Esophagus muscularis mucosa (tissue), 4 donors: ENCODE measurements around the gene HSPBAP1. TPM values are rescaled to one million over a fixed set of nuclear protein-coding genes. Genes with fewer than 3 reads are reported as not detected.
"Not testable (repeated sequence)": the region's sequence is repeated elsewhere in the genome, so short reads cannot be mapped to it uniquely, and the experiment has no call there.

Experiments used
- DNase-seq: peaks from one replicate; pipeline ENCODE4 v3.0.0-alpha.2; 2017; ENCODE audit errors: extremely low spot score
- H3K27ac ChIP-seq, 4 donors: fragments of 200-600 bp; sonication (generic); replicated peaks in 1 of 4; 1 replicate in 3 of 4; 2 replicates in 1 of 4; pipeline ENCODE4 v1.5.1; 2016 to 2019; ENCODE audit warnings: mild to moderate bottlenecking in 1 of 4
- H3K27me3 ChIP-seq, 4 donors: fragments of 200-600 bp; sonication (generic); one replicate each; pipeline versions ENCODE4 v1.5.1 to v1.6.0; 2016 to 2019
- H3K36me3 ChIP-seq, 4 donors: fragments of 200-600 bp; sonication (generic); one replicate each; pipeline ENCODE4 v1.5.1; 2016 to 2019
- H3K4me1 ChIP-seq, 4 donors: fragments of 200-600 bp; sonication (generic); one replicate each; pipeline ENCODE4 v1.5.1; 2016 to 2019
- H3K4me3 ChIP-seq, 4 donors: fragments of 200-600 bp; sonication (generic); 1 replicate in 2 of 4; 2 replicates in 2 of 4; pipeline ENCODE4 v1.5.1; 2016 to 2019; ENCODE audit warnings: mild to moderate bottlenecking in 4 of 4, moderate library complexity in 1 of 4
- H3K9me3 ChIP-seq, 4 donors: fragments of 200-600 bp; sonication (generic); 1 replicate in 3 of 4; 2 replicates in 1 of 4; pipeline ENCODE4 v1.5.1; 2016 to 2019
- CTCF ChIP-seq, 3 experiments: fragments of 200-600 bp in 2 of 3; fragments of 450-650 bp in 1 of 3; sonication (generic) in 2 of 3; IDR thresholded peaks; one replicate each; pipeline ENCODE4 v1.5.1; 2017 to 2019; ENCODE audit warnings: antibody characterized with exemption in 3 of 3, mild to moderate bottlenecking in 2 of 3, moderate library complexity in 1 of 3
- EP300 ChIP-seq: sonication (generic); formaldehyde crosslinking; IDR thresholded peaks from one replicate; pipeline ENCODE4 v1.6.1; 2017; ENCODE audit warnings: antibody characterized with exemption
- POLR2A ChIP-seq: fragments of 450-650 bp; IDR thresholded peaks from one replicate; pipeline ENCODE4 v1.6.1; 2017; ENCODE audit warnings: antibody characterized with exemption, moderate library complexity, mild to moderate bottlenecking, low read depth
- POLR2AphosphoS5 ChIP-seq, 2 donors: sonication (generic); formaldehyde crosslinking; IDR thresholded peaks; one replicate each; pipeline ENCODE4 v1.6.1; 2017; ENCODE audit warnings: antibody characterized with exemption in 2 of 2
- WGBS: methylation state at CpG from one replicate; pipeline ENCODE4 v1.1.5; 2018; 5-methylcytosine and 5-hydroxymethylcytosine counted together
- intact Hi-C: fragments of 100-400 bp; cut with DNase I; formaldehyde crosslinking; loops from one replicate; pipeline ENCODE4 v1.15.1; 2023
- total RNA-seq, 4 donors: library from RNA; depleted of rRNA; stranded (reverse); fragments of >200 nt; gene quantifications; one replicate each; pipeline versions ENCODE4 v1.1.0 to v1.2.1, GENCODE V29; 2016

HSPBAP1 gene
- total RNA-seq, 4 donors from 2014 or later = 5.5 to 14.5 (median 8.2) TPM

- peaks cover 0 to 2% (median 0%) of the 10 kb centered on the region in 4 donors for H3K4me1 ChIP-seq
- H3K4me3 ChIP-seq = no peak overlapping the region
- no peaks in the 10 kb centered on the region for H3K9me3 ChIP-seq
- TF ChIP-seq CTCF (IDR thresholded peaks at IDR 0.05) (peak; percentile 42 to 72 (median 47)), POLR2A (no peak)
- 86% methylated on average over 5 of the region's 5 CpGs for WGBS
- H3K27me3 ChIP-seq = no peaks in the 10 kb centered on the region
- intact Hi-C loops = no loop called here
- peaks cover 11 to 52% (median 25%) of the 10 kb centered on the region in 4 donors for H3K36me3 ChIP-seq
- H3K27ac ChIP-seq = no peak overlapping the region
- no peak for DNase-seq
Measured at GRCh38 chr3:122754929-122755328, 38.7 kb downstream of the HSPBAP1 start.

- intact Hi-C loops = no loop called here
- Histone ChIP-seq H3K4me1 (no peaks in the 10 kb centered on the region), H3K27me3 (no peaks in the 10 kb centered on the region), H3K9me3 (no peaks in the 10 kb centered on the region), H3K27ac (no peak overlapping the region), H3K4me3 (no peak overlapping the region), H3K36me3 (peaks cover 0 to 39% (median 8%) of the 10 kb centered on the region in 4 donors)
- TF ChIP-seq EP300 (no peak), POLR2AphosphoS5 (IDR thresholded peaks at IDR 0.05) (no peak), POLR2A (no peak), CTCF (IDR thresholded peaks at IDR 0.05) (no peak)
- WGBS = 100% methylated on average over 1 of the region's 1 CpG
- DNase-seq = no peak
Measured at GRCh38 chr3:122748347-122748746, 45.3 kb downstream of the HSPBAP1 start.

- H3K27me3 ChIP-seq, DNase-seq, H3K4me3 ChIP-seq, intact Hi-C loops, H3K27ac ChIP-seq, H3K4me1 ChIP-seq, H3K9me3 ChIP-seq: not testable (repeated sequence)
- peaks cover 0 to 39% (median 10%) of the 10 kb centered on the region in 4 donors for H3K36me3 ChIP-seq
- no CpG with 5 or more reads among the region's 35 CpGs for WGBS
Measured at GRCh38 chr3:122747295-122747694, 46.3 kb downstream of the HSPBAP1 start.

- intact Hi-C loops = no loop called here
- H3K4me1 ChIP-seq = no peaks in the 10 kb centered on the region
- TF ChIP-seq EP300 = no peak
- TF ChIP-seq POLR2A = no peak
- TF ChIP-seq CTCF (IDR thresholded peaks at IDR 0.05) = no peak
- no peak for TF ChIP-seq POLR2AphosphoS5 (IDR thresholded peaks at IDR 0.05)
Measured at GRCh38 chr3:122745369-122746021, 48.1 kb downstream of the HSPBAP1 start.

GRCh38 chr3:122743581-122744120 is 50.0 kb downstream of the HSPBAP1 start:
- H3K27me3 ChIP-seq = no peaks in the 10 kb centered on the region
- intact Hi-C loops = no loop called here
- no peak for DNase-seq
- H3K9me3 ChIP-seq = no peaks in the 10 kb centered on the region
- H3K36me3 ChIP-seq = peaks cover 14 to 49% (median 27%) of the 10 kb centered on the region in 4 donors
- H3K4me1 ChIP-seq = no peaks in the 10 kb centered on the region
- H3K4me3 ChIP-seq = no peak overlapping the region
- WGBS = over 99% methylated on average over 4 of the region's 4 CpGs
- no peak overlapping the region for H3K27ac ChIP-seq
- no peak for TF ChIP-seq EP300
- TF ChIP-seq POLR2A = no peak
- no peak for TF ChIP-seq CTCF (IDR thresholded peaks at IDR 0.05)
- no peak for TF ChIP-seq POLR2AphosphoS5 (IDR thresholded peaks at IDR 0.05)

More at GRCh38 chr3:122745369-122746021, 48.1 kb downstream of the HSPBAP1 start:
- no peak for DNase-seq
- Histone ChIP-seq H3K27ac (no peak overlapping the region), H3K27me3 (no peaks in the 10 kb centered on the region), H3K36me3 (peaks cover 3 to 33% (median 12%) of the 10 kb centered on the region in 4 donors), H3K9me3 (no peaks in the 10 kb centered on the region), H3K4me3 (no peak overlapping the region)
- 91% methylated on average over 4 of the region's 4 CpGs for WGBS
